NCI-H1105 treated with DMSO at 0.1 percent for 48 hours (cell line): Measurements from ENCODE around the gene CARS1.

Experiments used
- DNase-seq: peaks from one replicate; lab custom pipeline; 2025; lab: John Stamatoyannopoulos, UW

Gene CARS1

DNA sequence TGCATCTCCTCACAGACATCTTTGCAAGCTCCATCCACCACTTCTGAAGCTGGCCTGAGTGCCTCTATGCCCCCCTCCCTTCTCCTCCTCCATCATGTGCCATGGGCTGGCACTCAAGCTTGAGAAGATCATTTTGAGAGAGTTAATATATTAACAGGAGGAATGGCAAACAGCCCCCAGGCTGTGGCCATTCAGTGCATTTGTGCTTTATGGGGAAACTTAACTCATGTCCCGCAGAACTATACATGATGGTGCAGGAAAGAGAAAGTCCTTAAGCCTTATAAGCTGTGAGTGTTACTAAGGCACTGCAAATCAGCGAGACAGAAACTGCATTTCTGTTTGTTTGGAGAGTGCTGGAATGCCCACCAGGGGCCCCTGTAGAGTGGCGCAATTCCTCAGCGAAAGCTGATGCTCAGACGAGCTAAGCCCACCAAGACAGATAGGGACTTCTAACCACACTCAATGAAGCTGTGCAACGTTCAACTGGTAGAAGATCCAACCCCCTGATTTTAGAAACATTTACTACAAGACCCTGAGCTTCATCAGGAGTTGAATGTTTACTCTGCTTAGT lies 101.2 kb downstream of the CARS1 start:
- DNase-seq = no peak

DNA sequence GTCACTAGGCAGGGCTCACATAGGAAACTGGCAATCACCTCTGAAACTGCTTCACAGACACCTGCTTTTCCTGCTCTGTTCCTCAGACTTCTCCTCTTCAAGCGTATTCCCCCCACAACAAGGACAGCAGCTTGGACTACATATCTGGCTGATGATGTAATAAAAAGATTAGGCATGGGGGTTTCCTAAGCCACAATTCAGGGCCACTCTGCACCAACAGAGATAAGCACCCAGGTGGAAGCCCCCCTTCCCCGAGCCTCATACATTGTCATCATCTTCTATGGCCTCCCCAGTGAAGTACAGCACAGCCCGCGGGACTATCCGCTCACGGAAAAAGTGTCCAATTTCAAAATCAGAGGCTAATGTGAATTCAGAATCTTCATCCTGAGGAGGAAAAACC lies 103.0 kb downstream of the CARS1 start:
- DNase-seq = no peak

DNA sequence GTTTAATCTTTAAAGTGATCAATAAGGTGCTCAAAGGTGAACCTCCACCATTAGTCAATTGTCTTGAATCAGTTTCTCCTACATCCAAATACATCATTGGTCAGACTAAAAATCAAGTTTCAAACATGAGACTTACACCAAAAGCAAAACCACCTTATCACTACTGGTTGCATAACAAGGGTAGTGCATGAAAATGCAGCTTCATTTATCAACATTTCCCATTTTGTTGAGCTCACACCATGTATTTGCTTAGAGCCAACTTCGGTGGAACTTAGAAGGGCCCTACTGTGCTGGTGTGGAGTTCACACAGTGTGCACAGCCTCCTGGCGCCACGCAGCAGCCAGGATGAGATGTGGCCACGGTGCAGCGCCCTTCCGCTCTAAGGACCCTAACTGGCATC lies 104.9 kb downstream of the CARS1 start:
- no peak for DNase-seq

DNA sequence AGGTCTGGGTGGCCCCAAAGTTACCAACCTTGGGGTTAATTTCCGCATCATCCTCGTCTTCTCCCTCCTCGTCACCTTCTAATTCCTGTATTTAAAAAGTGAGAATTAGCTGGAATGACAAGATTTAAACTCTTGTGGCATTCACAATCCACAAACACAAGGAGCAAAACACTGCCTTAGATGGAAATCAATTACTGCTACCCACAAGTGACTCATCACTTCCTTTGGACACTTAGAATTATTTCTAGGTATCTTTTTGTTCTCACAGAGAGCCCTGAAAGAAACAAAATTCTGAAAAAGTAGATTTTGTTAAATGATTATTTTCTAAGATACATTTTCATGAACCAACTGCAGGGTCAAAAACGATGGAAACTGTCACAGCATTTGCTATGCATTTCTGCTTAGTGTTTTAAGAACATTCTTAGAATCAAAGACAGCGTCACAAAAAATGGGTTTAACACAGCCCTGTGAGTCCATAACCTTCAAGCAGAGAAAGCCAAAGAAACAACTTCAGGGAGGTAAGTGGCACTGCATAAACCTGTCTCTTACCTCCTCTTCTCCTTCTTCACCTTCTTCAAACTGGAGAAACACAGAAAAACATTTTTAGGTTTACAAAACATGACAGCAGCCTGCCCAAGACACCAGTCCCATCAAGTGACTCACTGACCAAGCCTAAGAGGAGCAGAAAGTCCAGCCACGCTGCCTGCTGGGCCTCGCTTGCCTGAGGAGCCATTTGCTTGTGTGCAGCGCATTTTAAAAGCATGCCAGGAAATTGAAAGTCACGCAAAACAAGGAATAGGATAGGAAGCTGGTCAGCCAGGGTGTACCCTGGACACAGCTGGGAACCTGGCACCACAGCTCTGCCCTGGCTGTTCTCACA lies 105.8 kb downstream of the CARS1 start:
- DNase-seq = no peak
